ENCODE measurements around the gene IQCK.
A peak's percentile ranks its signal among the peaks of the same experiment; 100 is the strongest.

The IQCK gene

DNA sequence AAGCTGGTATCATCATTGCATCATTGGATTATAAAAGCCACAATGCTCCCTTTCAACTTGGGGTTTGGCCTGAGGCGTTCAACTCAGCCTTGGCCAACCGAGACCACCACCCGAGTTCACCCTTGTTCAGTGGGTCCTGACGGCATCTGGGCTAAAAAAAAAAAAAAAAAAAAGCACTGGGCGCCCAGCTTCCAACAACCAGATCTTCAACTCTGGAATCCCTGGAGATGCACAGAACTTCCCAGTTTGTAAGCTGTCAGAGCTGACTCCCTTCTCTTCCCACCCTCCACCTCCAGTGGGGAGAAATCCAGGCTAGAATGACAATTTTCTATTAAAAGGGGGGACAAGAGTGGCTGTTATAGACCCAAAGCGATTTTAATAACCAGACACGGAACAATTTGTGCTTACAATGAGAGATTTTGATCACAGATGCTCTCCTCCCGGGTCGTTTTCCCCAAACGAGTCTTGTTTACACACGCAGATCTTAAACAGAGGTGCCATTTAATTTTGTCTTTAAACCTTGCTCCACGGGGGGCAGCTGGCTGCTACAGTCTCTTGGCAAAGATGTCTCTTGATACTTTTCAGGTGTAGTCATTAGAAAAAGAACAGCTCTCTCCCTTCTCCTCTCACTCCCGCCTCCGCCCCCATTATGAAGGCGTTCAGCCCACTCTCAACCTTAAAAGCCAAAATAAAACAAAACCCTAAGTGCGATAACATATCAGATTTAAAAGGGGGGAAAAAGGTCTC lies 139.7 kb downstream of the IQCK start (continued):
- TF ChIP-seq ZNF48 (tag by site-specific recombination; IDR thresholded peaks at IDR 0.05) (no peak), ZFP3 (tag by site-specific recombination; IDR thresholded peaks at IDR 0.05; ENCODE audit: low read depth) (no peak), ZNF24 (tag by site-specific recombination; IDR thresholded peaks at IDR 0.05) (no peak), ZBTB17 (tag by site-specific recombination; IDR thresholded peaks at IDR 0.05) (peak; percentile 61), MYNN (tag by site-specific recombination; IDR thresholded peaks at IDR 0.05; ENCODE audit: borderline replicate concordance) (no peak), BCL11B (tag by site-specific recombination; IDR thresholded peaks at IDR 0.05; ENCODE audit: low read depth) (no peak), KLF8 (tag by site-specific recombination; IDR thresholded peaks at IDR 0.05) (no peak), ZFHX2 (tag by site-specific recombination; conservative IDR thresholded peaks at IDR 0.05) (peak; percentile 91), ZNF830 (tag by site-specific recombination; IDR thresholded peaks at IDR 0.05; ENCODE audit: low read depth) (no peak), ZFP41 (tag by site-specific recombination; IDR thresholded peaks at IDR 0.05; ENCODE audit: borderline replicate concordance) (no peak), ZNF621 (tag by site-specific recombination; IDR thresholded peaks at IDR 0.05) (no peak), ZNF211 (tag by site-specific recombination; IDR thresholded peaks at IDR 0.05; ENCODE audit: low read depth) (no peak), GLIS1 (tag by site-specific recombination; IDR thresholded peaks at IDR 0.05) (peak; percentile 24; the same call in 1 of the 2 replicates), SCRT2 (tag by site-specific recombination; IDR thresholded peaks at IDR 0.05) (no peak), ZNF140 (tag by site-specific recombination; IDR thresholded peaks at IDR 0.05) (no peak), ZNF335 (tag by site-specific recombination; conservative IDR thresholded peaks at IDR 0.05) (no peak; the same call in 1 of the 2 replicates), SP2 (tag by site-specific recombination; IDR thresholded peaks at IDR 0.05) (no peak), ZSCAN16 (tag by site-specific recombination; IDR thresholded peaks at IDR 0.05) (no peak), ZNF202 (tag by site-specific recombination; IDR thresholded peaks at IDR 0.05; ENCODE audit: borderline replicate concordance) (no peak), ZNF548 (tag by site-specific recombination; IDR thresholded peaks at IDR 0.05) (no peak), ZNF768 (tag by site-specific recombination; IDR thresholded peaks at IDR 0.05) (no peak), ZBTB48 (tag by site-specific recombination; IDR thresholded peaks at IDR 0.05) (no peak), ZNF473 (tag by site-specific recombination; IDR thresholded peaks at IDR 0.05) (no peak)
- TF ChIP-seq, protein P1, sequence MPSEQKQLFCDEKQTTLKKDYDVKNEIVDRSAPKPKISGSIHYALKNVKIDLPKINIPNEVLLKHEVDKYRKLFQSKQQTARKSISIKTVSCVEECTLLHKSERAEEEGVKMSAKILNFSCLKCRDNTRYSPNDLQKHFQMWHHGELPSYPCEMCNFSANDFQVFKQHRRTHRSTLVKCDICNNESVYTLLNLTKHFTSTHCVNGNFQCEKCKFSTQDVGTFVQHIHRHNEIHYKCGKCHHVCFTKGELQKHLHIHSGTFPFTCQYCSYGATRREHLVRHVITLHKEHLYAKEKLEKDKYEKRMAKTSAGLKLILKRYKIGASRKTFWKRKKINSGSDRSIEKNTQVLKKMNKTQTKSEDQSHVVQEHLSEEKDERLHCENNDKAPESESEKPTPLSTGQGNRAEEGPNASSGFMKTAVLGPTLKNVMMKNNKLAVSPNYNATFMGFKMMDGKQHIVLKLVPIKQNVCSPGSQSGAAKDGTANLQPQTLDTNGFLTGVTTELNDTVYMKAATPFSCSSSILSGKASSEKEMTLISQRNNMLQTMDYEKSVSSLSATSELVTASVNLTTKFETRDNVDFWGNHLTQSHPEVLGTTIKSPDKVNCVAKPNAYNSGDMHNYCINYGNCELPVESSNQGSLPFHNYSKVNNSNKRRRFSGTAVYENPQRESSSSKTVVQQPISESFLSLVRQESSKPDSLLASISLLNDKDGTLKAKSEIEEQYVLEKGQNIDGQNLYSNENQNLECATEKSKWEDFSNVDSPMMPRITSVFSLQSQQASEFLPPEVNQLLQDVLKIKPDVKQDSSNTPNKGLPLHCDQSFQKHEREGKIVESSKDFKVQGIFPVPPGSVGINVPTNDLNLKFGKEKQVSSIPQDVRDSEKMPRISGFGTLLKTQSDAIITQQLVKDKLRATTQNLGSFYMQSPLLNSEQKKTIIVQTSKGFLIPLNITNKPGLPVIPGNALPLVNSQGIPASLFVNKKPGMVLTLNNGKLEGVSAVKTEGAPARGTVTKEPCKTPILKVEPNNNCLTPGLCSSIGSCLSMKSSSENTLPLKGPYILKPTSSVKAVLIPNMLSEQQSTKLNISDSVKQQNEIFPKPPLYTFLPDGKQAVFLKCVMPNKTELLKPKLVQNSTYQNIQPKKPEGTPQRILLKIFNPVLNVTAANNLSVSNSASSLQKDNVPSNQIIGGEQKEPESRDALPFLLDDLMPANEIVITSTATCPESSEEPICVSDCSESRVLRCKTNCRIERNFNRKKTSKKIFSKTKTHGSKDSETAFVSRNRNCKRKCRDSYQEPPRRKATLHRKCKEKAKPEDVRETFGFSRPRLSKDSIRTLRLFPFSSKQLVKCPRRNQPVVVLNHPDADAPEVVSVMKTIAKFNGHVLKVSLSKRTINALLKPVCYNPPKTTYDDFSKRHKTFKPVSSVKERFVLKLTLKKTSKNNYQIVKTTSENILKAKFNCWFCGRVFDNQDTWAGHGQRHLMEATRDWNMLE (tag by site-specific recombination; conservative IDR thresholded peaks at IDR 0.05; ENCODE audit: low read depth) = 0 out of 2 replicates have a peak, but pooled peaks have one; percentile 18
- TF ChIP-seq, protein P2, sequence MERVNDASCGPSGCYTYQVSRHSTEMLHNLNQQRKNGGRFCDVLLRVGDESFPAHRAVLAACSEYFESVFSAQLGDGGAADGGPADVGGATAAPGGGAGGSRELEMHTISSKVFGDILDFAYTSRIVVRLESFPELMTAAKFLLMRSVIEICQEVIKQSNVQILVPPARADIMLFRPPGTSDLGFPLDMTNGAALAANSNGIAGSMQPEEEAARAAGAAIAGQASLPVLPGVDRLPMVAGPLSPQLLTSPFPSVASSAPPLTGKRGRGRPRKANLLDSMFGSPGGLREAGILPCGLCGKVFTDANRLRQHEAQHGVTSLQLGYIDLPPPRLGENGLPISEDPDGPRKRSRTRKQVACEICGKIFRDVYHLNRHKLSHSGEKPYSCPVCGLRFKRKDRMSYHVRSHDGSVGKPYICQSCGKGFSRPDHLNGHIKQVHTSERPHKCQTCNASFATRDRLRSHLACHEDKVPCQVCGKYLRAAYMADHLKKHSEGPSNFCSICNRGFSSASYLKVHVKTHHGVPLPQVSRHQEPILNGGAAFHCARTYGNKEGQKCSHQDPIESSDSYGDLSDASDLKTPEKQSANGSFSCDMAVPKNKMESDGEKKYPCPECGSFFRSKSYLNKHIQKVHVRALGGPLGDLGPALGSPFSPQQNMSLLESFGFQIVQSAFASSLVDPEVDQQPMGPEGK (tag by site-specific recombination; IDR thresholded peaks at IDR 0.05) = 0 out of 2 replicates have a peak, but pooled peaks have one; percentile 10
- TF ChIP-seq, protein P3, sequence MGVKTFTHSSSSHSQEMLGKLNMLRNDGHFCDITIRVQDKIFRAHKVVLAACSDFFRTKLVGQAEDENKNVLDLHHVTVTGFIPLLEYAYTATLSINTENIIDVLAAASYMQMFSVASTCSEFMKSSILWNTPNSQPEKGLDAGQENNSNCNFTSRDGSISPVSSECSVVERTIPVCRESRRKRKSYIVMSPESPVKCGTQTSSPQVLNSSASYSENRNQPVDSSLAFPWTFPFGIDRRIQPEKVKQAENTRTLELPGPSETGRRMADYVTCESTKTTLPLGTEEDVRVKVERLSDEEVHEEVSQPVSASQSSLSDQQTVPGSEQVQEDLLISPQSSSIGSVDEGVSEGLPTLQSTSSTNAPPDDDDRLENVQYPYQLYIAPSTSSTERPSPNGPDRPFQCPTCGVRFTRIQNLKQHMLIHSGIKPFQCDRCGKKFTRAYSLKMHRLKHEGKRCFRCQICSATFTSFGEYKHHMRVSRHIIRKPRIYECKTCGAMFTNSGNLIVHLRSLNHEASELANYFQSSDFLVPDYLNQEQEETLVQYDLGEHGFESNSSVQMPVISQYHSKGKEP (tag by site-specific recombination; IDR thresholded peaks at IDR 0.05) = no peak
- TF ChIP-seq, protein P4, sequence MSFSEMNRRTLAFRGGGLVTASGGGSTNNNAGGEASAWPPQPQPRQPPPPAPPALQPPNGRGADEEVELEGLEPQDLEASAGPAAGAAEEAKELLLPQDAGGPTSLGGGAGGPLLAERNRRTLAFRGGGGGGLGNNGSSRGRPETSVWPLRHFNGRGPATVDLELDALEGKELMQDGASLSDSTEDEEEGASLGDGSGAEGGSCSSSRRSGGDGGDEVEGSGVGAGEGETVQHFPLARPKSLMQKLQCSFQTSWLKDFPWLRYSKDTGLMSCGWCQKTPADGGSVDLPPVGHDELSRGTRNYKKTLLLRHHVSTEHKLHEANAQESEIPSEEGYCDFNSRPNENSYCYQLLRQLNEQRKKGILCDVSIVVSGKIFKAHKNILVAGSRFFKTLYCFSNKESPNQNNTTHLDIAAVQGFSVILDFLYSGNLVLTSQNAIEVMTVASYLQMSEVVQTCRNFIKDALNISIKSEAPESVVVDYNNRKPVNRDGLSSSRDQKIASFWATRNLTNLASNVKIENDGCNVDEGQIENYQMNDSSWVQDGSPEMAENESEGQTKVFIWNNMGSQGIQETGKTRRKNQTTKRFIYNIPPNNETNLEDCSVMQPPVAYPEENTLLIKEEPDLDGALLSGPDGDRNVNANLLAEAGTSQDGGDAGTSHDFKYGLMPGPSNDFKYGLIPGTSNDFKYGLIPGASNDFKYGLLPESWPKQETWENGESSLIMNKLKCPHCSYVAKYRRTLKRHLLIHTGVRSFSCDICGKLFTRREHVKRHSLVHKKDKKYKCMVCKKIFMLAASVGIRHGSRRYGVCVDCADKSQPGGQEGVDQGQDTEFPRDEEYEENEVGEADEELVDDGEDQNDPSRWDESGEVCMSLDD (tag by site-specific recombination; IDR thresholded peaks at IDR 0.05) = no peak
- TF ChIP-seq, protein P5, sequence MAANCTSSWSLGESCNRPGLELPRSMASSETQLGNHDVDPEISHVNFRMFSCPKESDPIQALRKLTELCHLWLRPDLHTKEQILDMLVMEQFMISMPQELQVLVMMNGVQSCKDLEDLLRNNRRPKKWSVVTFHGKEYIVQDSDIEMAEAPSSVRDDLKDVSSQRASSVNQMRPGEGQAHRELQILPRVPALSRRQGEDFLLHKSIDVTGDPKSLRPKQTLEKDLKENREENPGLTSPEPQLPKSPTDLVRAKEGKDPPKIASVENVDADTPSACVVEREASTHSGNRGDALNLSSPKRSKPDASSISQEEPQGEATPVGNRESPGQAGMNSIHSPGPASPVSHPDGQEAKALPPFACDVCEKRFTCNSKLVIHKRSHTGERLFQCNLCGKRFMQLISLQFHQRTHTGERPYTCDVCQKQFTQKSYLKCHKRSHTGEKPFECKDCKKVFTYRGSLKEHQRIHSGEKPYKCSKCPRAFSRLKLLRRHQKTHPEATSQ (tag by site-specific recombination; IDR thresholded peaks at IDR 0.05) = no peak

Measured in HEK293 (cell line).